HG03175 (cell line): Measurements from ENCODE around the gene AP4S1.
A peak's percentile ranks its signal among the peaks of the same experiment; 100 is the strongest.

Source experiments
- ATAC-seq: cut with Tn5 transposase; IDR thresholded peaks from one replicate; pipeline ENCODE4 v1.9.1; 2021; ENCODE audit warnings: mild to moderate bottlenecking, moderate library complexity; ENCODE audit not compliant: unreplicated experiment

Gene AP4S1

DNA sequence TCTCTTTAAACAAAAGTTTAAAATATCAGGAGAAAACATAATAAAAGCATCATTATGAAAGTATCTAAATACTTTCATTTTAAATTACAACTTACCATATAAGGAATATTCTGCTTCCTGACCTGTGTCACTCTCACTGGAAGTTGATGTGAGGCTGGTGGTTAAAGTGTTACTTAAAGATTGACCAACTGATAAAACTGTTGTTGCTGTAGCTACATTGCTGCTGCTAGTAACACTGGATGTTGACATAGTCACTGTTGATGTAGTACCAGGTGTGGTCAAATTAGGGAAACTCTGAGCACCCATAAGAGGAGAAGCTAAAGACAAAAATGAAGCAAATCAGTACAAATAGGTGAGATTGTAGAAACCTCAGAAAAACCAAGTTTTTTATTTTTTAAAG lies 102.2 kb downstream of the AP4S1 start:
- peak; percentile 95 for ATAC-seq

- no peak for ATAC-seq
Measured at GRCh38 chr14:31128601-31129526, 103.4 kb downstream of the AP4S1 start.

- ATAC-seq = no peak
Measured at GRCh38 chr14:31133133-31133532, 107.7 kb downstream of the AP4S1 start.

- no peak for ATAC-seq
Measured at GRCh38 chr14:31137214-31137889, 111.9 kb downstream of the AP4S1 start.

GRCh38 chr14:31138301-31138700 lies 112.9 kb downstream of the AP4S1 start:
- ATAC-seq = no peak

GRCh38 chr14:31139301-31139847 lies 113.9 kb downstream of the AP4S1 start:
- ATAC-seq = no peak

DNA sequence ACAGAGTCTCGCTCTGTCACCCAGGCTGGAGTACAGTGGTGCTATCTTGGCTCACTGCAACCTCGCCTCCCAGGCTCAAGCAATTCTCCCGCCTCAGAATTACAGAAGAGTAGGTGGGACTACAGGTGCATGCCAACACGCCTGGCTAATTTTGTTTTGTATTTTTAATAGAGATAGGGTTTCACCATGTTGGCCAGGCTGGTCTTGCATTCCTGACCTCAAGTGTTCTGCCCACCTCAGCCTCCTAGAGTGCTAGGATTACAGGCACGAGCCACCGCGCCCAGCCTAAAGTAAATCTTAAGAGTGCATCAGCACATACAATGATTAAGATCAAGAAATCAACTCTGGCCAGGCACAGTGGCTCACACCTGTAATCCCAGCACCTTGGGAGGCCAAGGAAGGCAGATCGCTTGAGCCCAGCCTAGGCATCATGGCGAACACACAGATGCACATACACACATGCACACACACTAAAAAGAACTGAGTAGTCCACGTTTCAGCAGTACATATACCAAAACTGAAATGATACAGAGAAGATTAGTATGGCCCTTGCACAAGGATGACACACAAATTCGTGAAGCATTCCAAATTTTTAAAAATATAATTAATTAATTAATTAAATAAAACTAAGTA lies 117.1 kb downstream of the AP4S1 start:
- no peak for ATAC-seq
